Osteoblast (primary cell): ENCODE measurements around the gene CAAP1. TPM values are rescaled to one million over a fixed set of nuclear protein-coding genes. Genes with fewer than 3 reads are reported as not detected.
A peak's percentile ranks its signal among the peaks of the same experiment; 100 is the strongest.

Experiments
- DNase-seq: peaks from one replicate; pipeline ENCODE4 v3.0.0; 2011; ENCODE audit warnings: low spot score, mixed read lengths; ENCODE audit not compliant: insufficient read length; ENCODE audit errors: missing footprints
- H2AFZ ChIP-seq: 2 replicates; pipeline ENCODE4 v1.6.0; 2011; ENCODE audit warnings: mild to moderate bottlenecking, low read length
- H3K27ac ChIP-seq: 2 replicates; pipeline ENCODE4 v1.5.1; 2011; ENCODE audit warnings: mild to moderate bottlenecking, low read depth, low read length, moderate library complexity
- H3K27me3 ChIP-seq: 2 replicates; pipeline ENCODE4 v1.6.0; 2012; ENCODE audit warnings: mild to moderate bottlenecking, control low read depth, inconsistent platforms, low read length, moderate library complexity; ENCODE audit not compliant: insufficient read depth
- H3K36me3 ChIP-seq: 2 replicates; pipeline ENCODE4 v1.5.1; 2011; ENCODE audit warnings: mild to moderate bottlenecking, low read length, control low read depth, moderate library complexity; ENCODE audit not compliant: insufficient read depth
- H3K4me1 ChIP-seq: 2 replicates; pipeline ENCODE4 v1.5.1; 2011; ENCODE audit warnings: mild to moderate bottlenecking, low read length, control low read depth, moderate library complexity; ENCODE audit not compliant: insufficient read depth
- H3K4me2 ChIP-seq: 2 replicates; pipeline ENCODE4 v1.6.0; 2011; ENCODE audit warnings: mild to moderate bottlenecking, low read length; ENCODE audit not compliant: insufficient read depth
- H3K4me3 ChIP-seq: fragments of 200-600 bp; sonication (generic); 3 replicates; pipeline ENCODE4 v1.5.1; 2012; ENCODE audit warnings: mild to moderate bottlenecking, low read length, inconsistent platforms; ENCODE audit not compliant: insufficient read depth
- H3K79me2 ChIP-seq: 2 replicates; pipeline ENCODE4 v1.6.0; 2012; ENCODE audit warnings: mild to moderate bottlenecking, low read length, control low read depth, inconsistent platforms; ENCODE audit not compliant: insufficient read depth
- H3K9me3 ChIP-seq: 2 replicates; pipeline ENCODE4 v1.5.1; 2011; ENCODE audit warnings: low read depth, low read length, control low read depth
- H4K20me1 ChIP-seq: 2 replicates; pipeline ENCODE4 v1.6.0; 2012; ENCODE audit warnings: mild to moderate bottlenecking, low read length, control low read depth; ENCODE audit not compliant: insufficient read depth
- total RNA-seq: library from RNA; depleted of rRNA; stranded (reverse); fragments of >200 nt; gene quantifications from 2 replicates; pipeline ENCODE4 v1.2.3, GENCODE V29; 2012
- TF ChIP-seq, protein P1 (sequence below): IDR thresholded peaks from 2 replicates; pipeline ENCODE4 v1.5.1; 2011; ENCODE audit warnings: mild to moderate bottlenecking, low read depth, low read length, moderate library complexity; ENCODE audit errors: extremely low read depth

The CAAP1 gene
- 13.8 and 18.3 TPM in 2 replicates for total RNA-seq

- Histone ChIP-seq H2AFZ (peak within 1 kb of the TSS; percentile 93), H3K4me2 (peak within 1 kb of the TSS; percentile 85), H3K27ac (peak within 1 kb of the TSS; percentile 87), H3K79me2 (peaks cover 44% of the 10 kb centered on the region), H4K20me1 (peaks cover 5% of the 10 kb centered on the region), H3K4me1 (peaks cover 11% of the 10 kb centered on the region), H3K36me3 (peaks cover under 1% of the 10 kb centered on the region), H3K9me3 (no peaks in the 10 kb centered on the region), H3K27me3 (no peaks in the 10 kb centered on the region), H3K4me3 (peak within 1 kb of the TSS; percentile 90)
- TF ChIP-seq, protein P1, sequence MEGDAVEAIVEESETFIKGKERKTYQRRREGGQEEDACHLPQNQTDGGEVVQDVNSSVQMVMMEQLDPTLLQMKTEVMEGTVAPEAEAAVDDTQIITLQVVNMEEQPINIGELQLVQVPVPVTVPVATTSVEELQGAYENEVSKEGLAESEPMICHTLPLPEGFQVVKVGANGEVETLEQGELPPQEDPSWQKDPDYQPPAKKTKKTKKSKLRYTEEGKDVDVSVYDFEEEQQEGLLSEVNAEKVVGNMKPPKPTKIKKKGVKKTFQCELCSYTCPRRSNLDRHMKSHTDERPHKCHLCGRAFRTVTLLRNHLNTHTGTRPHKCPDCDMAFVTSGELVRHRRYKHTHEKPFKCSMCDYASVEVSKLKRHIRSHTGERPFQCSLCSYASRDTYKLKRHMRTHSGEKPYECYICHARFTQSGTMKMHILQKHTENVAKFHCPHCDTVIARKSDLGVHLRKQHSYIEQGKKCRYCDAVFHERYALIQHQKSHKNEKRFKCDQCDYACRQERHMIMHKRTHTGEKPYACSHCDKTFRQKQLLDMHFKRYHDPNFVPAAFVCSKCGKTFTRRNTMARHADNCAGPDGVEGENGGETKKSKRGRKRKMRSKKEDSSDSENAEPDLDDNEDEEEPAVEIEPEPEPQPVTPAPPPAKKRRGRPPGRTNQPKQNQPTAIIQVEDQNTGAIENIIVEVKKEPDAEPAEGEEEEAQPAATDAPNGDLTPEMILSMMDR = peak; percentile 41
- peak; percentile 97 for DNase-seq
Observed at GRCh38 chr9:26892251-26893029, at the start of gene CAAP1. Gene CAAP1, minus strand, starts transcription at chr9:26892802. Its CDS starts 87 bp downstream, at chr9:26892715.

- TF ChIP-seq, protein P1 = no peak
- Histone ChIP-seq H3K79me2 (peaks cover 100% of the 10 kb centered on the region), H3K4me2 (no peak overlapping the region), H3K4me3 (no peak overlapping the region), H3K27ac (no peak overlapping the region), H3K9me3 (peaks cover 6% of the 10 kb centered on the region), H3K4me1 (peaks cover 10% of the 10 kb centered on the region), H3K36me3 (peaks cover 4% of the 10 kb centered on the region), H4K20me1 (peaks cover 41% of the 10 kb centered on the region), H3K27me3 (no peaks in the 10 kb centered on the region), H2AFZ (no peak overlapping the region)
- DNase-seq = no peak
Observed at GRCh38 chr9:26940779-26941178, 48.2 kb upstream of the CAAP1 start.

GRCh38 chr9:26939955-26940711 lies 47.5 kb upstream of the CAAP1 start:
- Histone ChIP-seq H2AFZ (no peak overlapping the region), H3K79me2 (peaks cover 99% of the 10 kb centered on the region), H3K4me2 (no peak overlapping the region), H3K36me3 (peaks cover 4% of the 10 kb centered on the region), H3K4me3 (no peak overlapping the region), H3K27ac (no peak overlapping the region), H4K20me1 (peaks cover 36% of the 10 kb centered on the region), H3K4me1 (peaks cover 3% of the 10 kb centered on the region), H3K9me3 (peaks cover 6% of the 10 kb centered on the region), H3K27me3 (no peaks in the 10 kb centered on the region)
- DNase-seq = no peak
- TF ChIP-seq, protein P1 = no peak
